ENCODE data around the gene GTPBP8. TPM values are rescaled to one million over a fixed set of nuclear protein-coding genes. Genes with fewer than 3 reads are reported as not detected.

Gene GTPBP8
- total and polyA plus RNA-seq, 10 of the 15 experiments (the other 5 are each of a cell fraction or from before 2014, with no cell fraction given) = 10.3 to 29.0 (median 17.0) TPM

DNA sequence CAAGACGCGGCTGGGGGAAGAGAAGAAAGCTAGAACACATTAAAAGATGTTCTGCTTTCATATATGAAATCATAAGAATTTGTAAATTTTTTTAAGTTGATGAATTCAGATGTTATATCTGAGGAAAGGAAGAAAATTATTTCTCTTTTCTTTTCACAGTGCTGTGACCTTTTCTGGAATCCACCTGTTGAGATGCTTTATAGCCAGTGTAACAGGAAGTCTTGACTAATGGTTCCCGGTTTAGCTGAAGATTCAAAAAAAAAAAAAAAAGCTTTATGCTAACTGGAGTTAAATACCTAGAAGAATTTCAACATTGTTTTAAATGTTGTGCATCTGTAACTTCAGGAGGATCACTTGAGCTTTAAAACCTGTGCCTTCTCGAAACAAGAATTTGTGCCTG, 9.9 kb downstream of the GTPBP8 start:
- 68% methylated on average over 4 of the region's 4 CpGs for WGBS (ENCODE audit: insufficient coverage, insufficient replicate concordance, low lambda C conversion rate, missing lambda C conversion rate)
- no peak overlapping the region for H3K4me3 ChIP-seq
- no peak overlapping the region for H3K27ac ChIP-seq (ENCODE audit: control insufficient read depth, insufficient read depth)
- H3K4me2 ChIP-seq (ENCODE audit: control insufficient read depth, insufficient read depth) = no peak overlapping the region
- TF ChIP-seq SIX5 (IDR thresholded peaks at IDR 0.05; ENCODE audit: low read depth, low read length, severe bottlenecking) = no peak
- 0 out of 2 replicates have a peak, but pooled peaks cover 3% of the 10 kb centered on the region for H3K4me1 ChIP-seq (ENCODE audit: control insufficient read depth, insufficient read depth, low read length)
- H3K9me3 ChIP-seq (replicated peaks; ENCODE audit: control insufficient read depth, insufficient read depth, low read length) = no peaks in the 10 kb centered on the region
- intact Hi-C loops (cut with micrococcal nuclease; ENCODE audit: unreplicated experiment) (no loop called here), in situ Hi-C loops (cut with MboI) (no loop called here)
- no peak for FAIRE-seq
- ChIA-PET CTCF (interaction anchor here (0.6 to 2.2 kb wide), 9 partner anchors 9 to 255 kb away, joined by 3 to 9 read pairs (median 5); a partner anchor contains a TSS), POLR2A (interaction anchor here (0.6 to 2.2 kb wide), 6 partner anchors 9 to 1956 kb away, joined by 3 to 14 read pairs (median 4); partner anchors contain the start of gene GTPBP8), SMC1A (ENCODE audit: uncharacterized antibody, unreplicated experiment) (interaction anchor here (0.7 to 4.2 kb wide), 8 partner anchors 9 to 418 kb away, joined by 3 to 23 read pairs (median 4); partner anchors contain the start of gene GTPBP8), RAD21 (ENCODE audit: unreplicated experiment) (interaction anchor here (0.8 to 1.1 kb wide), 2 partner anchors 10 to 19 kb away, joined by 3 to 4 read pairs; partner anchors contain the start of gene GTPBP8)
- no peak for ATAC-seq
- H3K9ac ChIP-seq (ENCODE audit: control insufficient read depth, insufficient read depth, low read length) = no peak overlapping the region
- no peak overlapping the region for H2AFZ ChIP-seq (ENCODE audit: control insufficient read depth, low read depth, low read length)
- no peak for DNase-seq (ENCODE audit: low read depth, low spot score)
- BruUV-seq (replicated peaks) = no TSS peak
- H4K20me1 ChIP-seq (ENCODE audit: control insufficient read depth, insufficient read depth) = no peaks in the 10 kb centered on the region
- no peaks in the 10 kb centered on the region for H3K27me3 ChIP-seq (replicated peaks in 1 of 2; ENCODE audit: control insufficient read depth in 2 of 2, insufficient read depth in 2 of 2, low read length in 1 of 2)
- peaks cover 0 to 17% of the 10 kb centered on the region in 2 experiments; a peak in 2 of 4 replicates for H3K36me3 ChIP-seq (ENCODE audit: control insufficient read depth in 2 of 2, insufficient read depth in 2 of 2, low read length in 1 of 2)
- no peaks in the 10 kb centered on the region; the same call in 1 of the 2 replicates for H3K79me2 ChIP-seq (ENCODE audit: control insufficient read depth, insufficient read depth, low read length)

DNA sequence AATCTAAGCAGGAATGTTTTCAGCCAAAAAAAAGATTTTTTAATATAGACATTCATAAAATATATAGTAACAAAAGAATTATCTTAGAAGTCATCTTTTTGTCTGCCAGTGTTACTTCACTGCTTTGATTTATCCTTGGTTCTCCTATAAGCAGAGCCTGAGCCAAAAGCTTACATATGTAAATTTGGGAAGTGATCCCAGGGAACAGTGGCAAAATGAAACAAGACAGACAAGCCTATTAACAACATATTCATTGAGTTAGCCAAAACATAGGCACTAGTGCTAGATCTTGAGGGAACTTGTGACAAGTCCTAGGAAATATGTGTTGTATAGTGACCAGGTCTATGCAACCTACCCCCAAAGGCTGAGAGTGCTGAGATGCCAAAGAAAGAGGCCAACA, 11.3 kb downstream of the GTPBP8 start:
- Histone ChIP-seq H3K4me3 (no peak overlapping the region), H3K9me3 (replicated peaks; ENCODE audit: control insufficient read depth, insufficient read depth, low read length) (no peaks in the 10 kb centered on the region), H3K4me2 (ENCODE audit: control insufficient read depth, insufficient read depth) (no peak overlapping the region), H3K79me2 (ENCODE audit: control insufficient read depth, insufficient read depth, low read length) (no peaks in the 10 kb centered on the region; the same call in 1 of the 2 replicates), H4K20me1 (ENCODE audit: control insufficient read depth, insufficient read depth) (no peaks in the 10 kb centered on the region), H3K27me3 (replicated peaks in 1 of 2; ENCODE audit: control insufficient read depth in 2 of 2, insufficient read depth in 2 of 2, low read length in 1 of 2) (no peaks in the 10 kb centered on the region), H3K4me1 (ENCODE audit: control insufficient read depth, insufficient read depth, low read length) (0 out of 2 replicates have a peak, but pooled peaks cover 3% of the 10 kb centered on the region), H3K36me3 (ENCODE audit: control insufficient read depth in 2 of 2, insufficient read depth in 2 of 2, low read length in 1 of 2) (peaks cover 2 to 26% of the 10 kb centered on the region in 2 experiments; a peak in 3 of 4 replicates), H3K27ac (ENCODE audit: control insufficient read depth, insufficient read depth) (no peak overlapping the region), H2AFZ (ENCODE audit: control insufficient read depth, low read depth, low read length) (no peak overlapping the region), H3K9ac (ENCODE audit: control insufficient read depth, insufficient read depth, low read length) (no peak overlapping the region)
- TF ChIP-seq, protein P1, sequence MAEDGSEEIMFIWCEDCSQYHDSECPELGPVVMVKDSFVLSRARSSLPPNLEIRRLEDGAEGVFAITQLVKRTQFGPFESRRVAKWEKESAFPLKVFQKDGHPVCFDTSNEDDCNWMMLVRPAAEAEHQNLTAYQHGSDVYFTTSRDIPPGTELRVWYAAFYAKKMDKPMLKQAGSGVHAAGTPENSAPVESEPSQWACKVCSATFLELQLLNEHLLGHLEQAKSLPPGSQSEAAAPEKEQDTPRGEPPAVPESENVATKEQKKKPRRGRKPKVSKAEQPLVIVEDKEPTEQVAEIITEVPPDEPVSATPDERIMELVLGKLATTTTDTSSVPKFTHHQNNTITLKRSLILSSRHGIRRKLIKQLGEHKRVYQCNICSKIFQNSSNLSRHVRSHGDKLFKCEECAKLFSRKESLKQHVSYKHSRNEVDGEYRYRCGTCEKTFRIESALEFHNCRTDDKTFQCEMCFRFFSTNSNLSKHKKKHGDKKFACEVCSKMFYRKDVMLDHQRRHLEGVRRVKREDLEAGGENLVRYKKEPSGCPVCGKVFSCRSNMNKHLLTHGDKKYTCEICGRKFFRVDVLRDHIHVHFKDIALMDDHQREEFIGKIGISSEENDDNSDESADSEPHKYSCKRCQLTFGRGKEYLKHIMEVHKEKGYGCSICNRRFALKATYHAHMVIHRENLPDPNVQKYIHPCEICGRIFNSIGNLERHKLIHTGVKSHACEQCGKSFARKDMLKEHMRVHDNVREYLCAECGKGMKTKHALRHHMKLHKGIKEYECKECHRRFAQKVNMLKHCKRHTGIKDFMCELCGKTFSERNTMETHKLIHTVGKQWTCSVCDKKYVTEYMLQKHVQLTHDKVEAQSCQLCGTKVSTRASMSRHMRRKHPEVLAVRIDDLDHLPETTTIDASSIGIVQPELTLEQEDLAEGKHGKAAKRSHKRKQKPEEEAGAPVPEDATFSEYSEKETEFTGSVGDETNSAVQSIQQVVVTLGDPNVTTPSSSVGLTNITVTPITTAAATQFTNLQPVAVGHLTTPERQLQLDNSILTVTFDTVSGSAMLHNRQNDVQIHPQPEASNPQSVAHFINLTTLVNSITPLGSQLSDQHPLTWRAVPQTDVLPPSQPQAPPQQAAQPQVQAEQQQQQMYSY (CRISPR knock-in tag; IDR thresholded peaks at IDR 0.05) = no peak
- DNase-seq (ENCODE audit: low read depth, low spot score) (no peak), FAIRE-seq (no peak), ATAC-seq (peak; percentile 23; the same call in 2 of the 3 replicates)
- in situ Hi-C loops (cut with MboI) = no loop called here
- POLR2A ChIA-PET = interaction anchor here (1.2 to 2.2 kb wide), 2 partner anchors 10 to 514 kb away, joined by 3 to 14 read pairs; partner anchors contain the start of gene GTPBP8
- CTCF ChIA-PET = interaction anchor here (0.8 to 2.2 kb wide), 9 partner anchors 7 to 286 kb away, joined by 3 to 9 read pairs (median 5); partner anchors contain the start of gene GTPBP8
- no TSS peak for BruUV-seq (replicated peaks)
- intact Hi-C loops (cut with micrococcal nuclease; ENCODE audit: unreplicated experiment) = no loop called here
- RAD21 ChIA-PET (ENCODE audit: unreplicated experiment) = interaction anchor here (0.8 to 1.3 kb wide), 5 partner anchors 9 to 267 kb away, joined by 3 to 5 read pairs (median 3); no protein-coding TSS in a partner anchor
- SMC1A ChIA-PET (ENCODE audit: uncharacterized antibody, unreplicated experiment) = interaction anchor here (1.2 to 4.2 kb wide), 6 partner anchors 8 to 267 kb away, joined by 3 to 23 read pairs (median 9); partner anchors contain the start of gene GTPBP8

Data from GM12878 (cell line).